ENCODE data around the gene MAF. TPM values are rescaled to one million over a fixed set of nuclear protein-coding genes. Genes with fewer than 3 reads are reported as not detected.

Gene MAF
- total and polyA plus RNA-seq, 2 of the 4 experiments (the other 2 are of a cell fraction), result under 0.01 to 0.02 TPM

DNA sequence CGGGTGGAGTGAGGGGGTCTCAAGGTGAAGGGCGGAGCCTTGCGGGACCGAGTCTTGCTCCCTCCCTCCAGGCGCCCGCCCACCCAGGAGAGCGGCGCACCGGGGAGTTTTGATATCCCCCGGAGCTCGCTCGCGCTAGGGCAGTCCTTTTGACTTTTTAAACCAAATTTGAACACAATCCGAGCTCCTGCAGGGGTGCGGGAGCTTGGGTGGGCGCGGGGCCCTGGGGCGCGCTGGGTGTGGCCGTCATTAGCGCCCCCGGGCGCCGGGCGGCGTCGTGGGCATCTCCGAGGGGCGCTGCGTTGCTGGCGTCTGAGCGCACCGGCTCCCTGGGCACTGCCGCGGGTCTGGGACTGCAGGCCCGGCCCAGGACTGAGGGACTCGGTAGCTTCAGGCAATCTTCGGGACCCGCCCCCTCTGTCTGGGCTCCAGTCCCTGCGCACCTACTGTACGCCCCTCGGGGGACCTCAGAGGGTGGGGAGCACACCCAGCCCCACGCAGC, 10.9 kb downstream of the MAF start:
- H3K4ac ChIP-seq (ENCODE audit: low read depth, low read length), result no peak overlapping the region
- H2AK9ac ChIP-seq (replicated peaks; ENCODE audit: low read depth, low read length, poor library complexity), result no peak overlapping the region
- ChIA-PET CTCF (no interaction called here), POLR2A (ENCODE audit: unreplicated experiment) (no interaction called here)
- no peak overlapping the region for H2AFZ ChIP-seq (replicated peaks; ENCODE audit: low read length, poor library complexity)
- H2BK15ac ChIP-seq (ENCODE audit: low read depth, low read length), result no peak overlapping the region
- intact Hi-C loops (cut with micrococcal nuclease), result no loop called here
- no peak for DNase-seq
- no peak overlapping the region for H3K56ac ChIP-seq (ENCODE audit: extremely low read depth, insufficient read depth, low read length)
- no peak overlapping the region for H4K5ac ChIP-seq (ENCODE audit: low read depth, low read length)
- no peak for ATAC-seq (ENCODE audit: low read depth)
- no peak overlapping the region for H3K14ac ChIP-seq (replicated peaks; ENCODE audit: low read depth, low read length)
- H3K23ac ChIP-seq (ENCODE audit: low read depth, low read length), result no peak overlapping the region
- H2BK120ac ChIP-seq (ENCODE audit: low read depth, low read length), result no peak overlapping the region
- H3K4me2 ChIP-seq (ENCODE audit: low read depth, low read length), result no peak overlapping the region
- no peaks in the 10 kb centered on the region for H3K27me3 ChIP-seq (ENCODE audit: control insufficient read depth, insufficient read depth, low read length)
- no peaks in the 10 kb centered on the region for H3K9me1 ChIP-seq (ENCODE audit: insufficient read depth, low read length)
- no peak overlapping the region for H4K91ac ChIP-seq (ENCODE audit: insufficient read depth, low read depth, low read length)
- no peak overlapping the region for H3K4me3 ChIP-seq (ENCODE audit: insufficient read depth, low read depth, low read length)
- 19% methylated on average over 10 of the region's 43 CpGs; no CpG with 5 or more reads in 1 of the 2 experiments for WGBS, 2 experiments (ENCODE audit: extremely low coverage in 2 of 2, insufficient read length in 1 of 2)
- BruUV-seq (replicated peaks), result no TSS peak
- no peaks in the 10 kb centered on the region for H3K4me1 ChIP-seq (ENCODE audit: control insufficient read depth, insufficient read depth, low read length)
- H2AK5ac ChIP-seq (ENCODE audit: low read depth, low read length), result no peak overlapping the region
- H3K9me3 ChIP-seq (ENCODE audit: control insufficient read depth, insufficient read depth, low read length), result peaks cover 2% of the 10 kb centered on the region; the same call in 1 of the 2 replicates
- in situ Hi-C loops (cut with MboI; ENCODE audit: low sequenced_read_pairs), result no loop called here
- no peak overlapping the region for H2BK20ac ChIP-seq (ENCODE audit: low read depth, low read length)
- no peak overlapping the region for H3K9ac ChIP-seq (ENCODE audit: low read depth, low read length)
- H3K18ac ChIP-seq (ENCODE audit: low read depth, low read length), result no peak overlapping the region
- dilution Hi-C loops (cut with HindIII; ENCODE audit: low sequenced_read_pairs, unreplicated experiment), result no loop called here
- H3K36me3 ChIP-seq (ENCODE audit: control insufficient read depth, insufficient read depth, low read length), result no peaks in the 10 kb centered on the region
- H3K79me1 ChIP-seq (ENCODE audit: low read depth in 1 of 2, low read length in 2 of 2), result no peaks in the 10 kb centered on the region
- no peaks in the 10 kb centered on the region for H4K20me1 ChIP-seq (ENCODE audit: insufficient read depth, low read length)
- no peak overlapping the region for H2BK5ac ChIP-seq (ENCODE audit: low read depth, low read length, poor library complexity, severe bottlenecking)
- H4K8ac ChIP-seq (ENCODE audit: low read depth in 2 of 2, low read length in 2 of 2), result no peak overlapping the region
- TF ChIP-seq CHD1 (IDR thresholded peaks at IDR 0.05; ENCODE audit: low read depth, low read length) (no peak), SMC3 (IDR thresholded peaks at IDR 0.05; ENCODE audit: low read depth, low read length) (no peak), BHLHE40 (IDR thresholded peaks at IDR 0.05; ENCODE audit: low read depth, low read length) (no peak), RCOR1 (IDR thresholded peaks at IDR 0.05; ENCODE audit: insufficient replicate concordance, low read length) (no peak), RAD21 (IDR thresholded peaks at IDR 0.05; ENCODE audit: low read length) (no peak), FOS (IDR thresholded peaks at IDR 0.05; ENCODE audit: low read depth, low read length) (no peak), MAFK (IDR thresholded peaks at IDR 0.05; ENCODE audit: low read depth, low read length) (no peak), NFE2L2 (IDR thresholded peaks at IDR 0.05; ENCODE audit: low read depth, low read length) (no peak)
- TF ChIP-seq, protein P1, sequence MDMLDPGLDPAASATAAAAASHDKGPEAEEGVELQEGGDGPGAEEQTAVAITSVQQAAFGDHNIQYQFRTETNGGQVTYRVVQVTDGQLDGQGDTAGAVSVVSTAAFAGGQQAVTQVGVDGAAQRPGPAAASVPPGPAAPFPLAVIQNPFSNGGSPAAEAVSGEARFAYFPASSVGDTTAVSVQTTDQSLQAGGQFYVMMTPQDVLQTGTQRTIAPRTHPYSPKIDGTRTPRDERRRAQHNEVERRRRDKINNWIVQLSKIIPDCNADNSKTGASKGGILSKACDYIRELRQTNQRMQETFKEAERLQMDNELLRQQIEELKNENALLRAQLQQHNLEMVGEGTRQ (IDR thresholded peaks at IDR 0.05; ENCODE audit: low read depth, low read length), result no peak
- no peak overlapping the region for H3K27ac ChIP-seq (ENCODE audit: insufficient read depth, low read length)

Measured in IMR-90 (cell line).